Measurements from ENCODE around the gene SEC11A.
"Not testable (repeated sequence)": the region's sequence is repeated elsewhere in the genome, so short reads cannot be mapped to it uniquely, and the experiment has no call there.

- TF ChIP-seq POLR2A, POLR2AphosphoS5, TAF1, SPI1, POU2F2 (IDR thresholded peaks at IDR 0.05; ENCODE audit: low read depth, low read length): not testable (repeated sequence)
Observed at GRCh38 chr15:84642640-84643039, 73.3 kb downstream of the SEC11A start.

Data from GM12891 (cell line).